Putamen (tissue), 1 donor: ENCODE measurements around the gene RAG1.

Experiments
- DNase-seq: peaks from one replicate; pipeline ENCODE4 v3.0.0-alpha.2; 2016; ENCODE audit warnings: low spot score

The RAG1 gene

DNA sequence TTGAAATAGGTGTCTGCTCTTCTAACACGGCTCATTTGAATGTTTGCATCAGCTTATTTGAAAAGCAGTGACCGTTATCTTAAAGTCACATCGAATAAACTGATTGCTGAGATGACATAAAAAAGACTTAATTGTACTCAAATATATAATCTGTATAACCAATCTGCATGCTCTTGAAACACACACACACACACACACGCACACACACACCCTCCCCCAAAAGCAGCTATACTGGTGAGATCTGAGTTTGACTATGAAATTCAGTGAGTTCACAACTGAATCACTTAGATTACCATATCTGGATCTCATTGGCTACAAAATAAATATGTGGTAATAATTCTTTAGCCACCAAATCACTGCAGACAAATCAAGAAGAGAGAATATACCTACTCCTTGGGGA is 22.7 kb downstream of the RAG1 start:
- DNase-seq: no peak

- DNase-seq: no peak
Measured at GRCh38 chr11:36591433-36591832, 23.6 kb downstream of the RAG1 start.

DNA sequence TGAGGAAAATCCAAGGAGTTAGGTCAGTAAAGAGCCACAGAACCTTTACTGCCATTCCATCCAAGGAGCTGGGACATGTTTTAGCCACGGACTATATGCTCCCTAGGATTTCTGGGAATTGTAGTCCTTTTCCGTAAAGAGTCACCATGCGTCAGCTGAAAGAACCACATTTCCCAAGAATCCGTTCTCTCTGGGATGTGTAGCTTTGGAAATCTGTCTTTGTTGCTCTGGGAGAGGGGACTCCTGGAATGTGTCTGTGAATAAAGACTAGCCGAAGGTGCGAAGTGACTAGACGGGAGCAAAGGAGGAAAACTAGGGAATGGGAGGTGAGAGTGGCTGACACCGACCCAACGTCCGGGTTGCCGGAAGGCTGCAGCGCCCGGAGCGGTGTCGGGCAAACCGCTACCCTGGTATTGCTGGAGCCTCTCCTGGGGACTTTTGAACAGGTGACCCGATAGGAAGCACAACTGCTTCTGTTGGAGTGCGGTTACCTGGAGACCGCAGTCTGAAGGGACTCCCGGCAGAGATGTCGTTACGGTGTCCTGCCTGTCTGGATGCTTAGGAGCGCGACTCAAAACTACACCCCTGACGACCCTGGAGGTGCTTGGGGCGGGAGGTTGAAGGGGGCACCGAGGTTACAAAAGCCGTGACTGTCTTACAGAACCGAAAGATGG is 26.6 kb downstream of the RAG1 start, which contains the start of gene IFTAP:
TSS of gene IFTAP (plus strand) at position 187 of the 674 bp plus-strand sequence. CDS start 15,602 bp downstream, outside the sequence.
- peak; percentile 93 for DNase-seq

- DNase-seq: no peak
Measured at GRCh38 chr11:36596880-36597279, 29.1 kb downstream of the RAG1 start.

DNA sequence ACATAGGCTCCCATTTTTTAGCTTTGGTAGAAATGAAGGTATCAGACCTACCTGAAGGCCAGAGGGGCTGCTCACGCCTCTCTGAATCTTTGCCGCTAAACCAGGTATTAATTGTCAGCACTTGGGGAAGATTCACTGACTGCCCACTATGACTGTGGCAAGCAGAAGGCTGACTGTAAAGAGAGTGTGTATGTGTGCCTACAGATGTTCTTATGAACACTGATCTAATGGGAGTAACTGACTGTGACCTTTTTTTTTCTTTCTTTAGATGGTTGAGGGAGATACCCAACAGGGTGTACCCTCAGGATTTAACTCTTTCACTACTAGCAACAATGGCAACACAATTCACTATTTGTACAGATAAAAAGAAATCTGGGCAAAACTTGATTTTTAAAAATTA is 30.2 kb downstream of the RAG1 start, which contains the start of gene RAG2:
TSS of gene RAG2 (minus strand) at position 186 of the 400 bp plus-strand sequence. CDS start 4,068 bp downstream, outside the sequence.
- no peak for DNase-seq

- no peak for DNase-seq
Measured at GRCh38 chr11:36600180-36600579, 32.4 kb downstream of the RAG1 start.

- no peak for DNase-seq
Measured at GRCh38 chr11:36601155-36601554, 33.3 kb downstream of the RAG1 start.

- no peak for DNase-seq
Measured at GRCh38 chr11:36602135-36602534, 34.3 kb downstream of the RAG1 start.

- no peak for DNase-seq
Measured at GRCh38 chr11:36605221-36606216, 37.7 kb downstream of the RAG1 start.

DNA sequence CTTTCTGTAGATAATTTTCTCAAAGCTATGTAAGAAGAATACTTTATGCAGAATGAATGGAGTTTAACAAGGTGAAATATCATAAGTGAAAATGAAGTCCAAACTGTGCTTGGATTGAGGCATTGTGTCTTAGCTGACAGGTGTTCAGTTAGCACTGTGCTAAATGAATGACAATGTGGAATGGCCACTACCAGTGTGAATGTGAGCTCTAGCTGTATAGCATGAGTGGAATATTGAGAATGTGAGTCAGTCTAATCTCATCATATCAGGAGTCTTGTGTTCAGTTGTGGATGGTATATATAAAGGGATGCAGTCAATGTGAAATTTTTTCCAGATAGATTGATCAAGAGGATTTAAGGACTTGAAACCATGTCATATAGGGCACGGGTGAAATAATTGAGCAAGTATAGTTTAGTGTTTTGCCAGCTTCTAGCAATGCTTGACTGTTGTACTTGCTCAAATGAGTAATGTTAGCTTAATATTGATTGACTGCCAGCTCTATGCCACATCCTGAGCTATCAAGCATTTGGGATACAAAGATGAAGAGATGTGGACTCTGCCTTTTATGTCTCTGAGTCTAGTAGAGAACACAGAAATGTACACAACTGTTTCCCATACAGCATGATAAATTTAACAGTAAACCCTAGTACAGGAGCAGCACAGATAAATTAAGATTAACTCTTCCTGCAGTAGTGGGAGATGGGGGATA is 40.8 kb downstream of the RAG1 start:
- DNase-seq: no peak

DNA sequence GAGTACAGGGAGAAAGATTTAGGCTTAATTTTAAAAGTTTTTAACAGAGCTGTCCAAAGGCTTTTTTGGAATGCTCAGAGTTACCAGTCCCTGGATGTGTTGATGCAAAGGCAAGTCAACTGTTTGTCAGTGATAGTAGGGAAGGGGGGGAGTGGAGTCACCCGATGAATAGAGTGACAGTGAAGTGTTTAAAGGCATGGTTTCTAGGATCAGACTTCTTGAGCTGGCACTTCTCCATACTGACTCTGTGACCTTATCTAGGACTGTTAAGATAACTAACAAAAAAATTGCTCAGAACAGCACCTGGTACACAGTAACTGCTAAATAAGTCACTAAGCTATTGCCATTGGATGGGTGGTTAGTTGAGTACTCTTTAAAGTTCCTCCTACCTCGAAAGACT is 41.6 kb downstream of the RAG1 start:
- no peak for DNase-seq

GRCh38 chr11:36615826-36616225 is 48.0 kb downstream of the RAG1 start:
- no peak for DNase-seq

- no peak for DNase-seq
Measured at GRCh38 chr11:36617543-36618362, 49.9 kb downstream of the RAG1 start.

GRCh38 chr11:36618363-36619047 is 50.7 kb downstream of the RAG1 start:
- DNase-seq: no peak

DNA sequence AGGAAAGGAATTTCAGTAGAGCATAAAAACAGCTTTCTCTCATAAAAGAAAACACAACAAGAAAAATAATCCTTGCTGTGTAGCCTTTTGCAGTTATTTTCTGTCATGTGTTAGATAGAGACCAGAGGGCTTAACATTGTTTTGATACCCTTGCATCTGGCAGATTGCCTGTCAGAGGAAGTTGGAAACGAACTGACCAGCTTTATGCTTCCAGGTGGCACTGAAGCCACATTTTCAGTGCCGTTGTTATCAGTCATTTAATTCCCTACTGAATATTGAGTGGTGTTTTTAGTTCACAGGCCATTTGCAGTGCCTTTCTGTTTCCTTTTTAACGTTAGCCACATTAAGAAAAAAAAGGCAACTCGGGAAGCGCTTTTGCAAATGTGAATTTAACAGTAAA is 51.7 kb downstream of the RAG1 start:
- no peak for DNase-seq

DNA sequence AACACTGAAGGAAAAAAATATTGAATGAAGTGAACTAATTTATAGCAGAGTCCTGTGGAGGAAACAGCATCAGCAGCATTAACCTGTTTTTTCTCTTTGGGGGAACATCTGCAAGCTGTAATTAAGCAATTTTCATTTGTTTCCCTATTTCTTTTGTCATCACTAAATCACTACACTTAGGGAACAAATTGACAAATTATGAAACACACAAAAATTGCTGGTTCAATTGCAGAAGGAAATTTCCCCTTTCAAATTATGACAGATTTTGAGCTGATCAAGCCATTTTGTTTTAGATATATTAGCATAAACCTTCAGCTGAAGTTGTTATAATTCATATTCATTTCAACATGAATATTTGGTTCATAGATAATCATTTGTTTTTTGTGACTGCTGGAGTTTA is 52.4 kb downstream of the RAG1 start:
- no peak for DNase-seq

- DNase-seq: no peak
Measured at GRCh38 chr11:36622431-36623136, 54.8 kb downstream of the RAG1 start.

GRCh38 chr11:36623494-36623893 is 55.7 kb downstream of the RAG1 start:
- DNase-seq: no peak

DNA sequence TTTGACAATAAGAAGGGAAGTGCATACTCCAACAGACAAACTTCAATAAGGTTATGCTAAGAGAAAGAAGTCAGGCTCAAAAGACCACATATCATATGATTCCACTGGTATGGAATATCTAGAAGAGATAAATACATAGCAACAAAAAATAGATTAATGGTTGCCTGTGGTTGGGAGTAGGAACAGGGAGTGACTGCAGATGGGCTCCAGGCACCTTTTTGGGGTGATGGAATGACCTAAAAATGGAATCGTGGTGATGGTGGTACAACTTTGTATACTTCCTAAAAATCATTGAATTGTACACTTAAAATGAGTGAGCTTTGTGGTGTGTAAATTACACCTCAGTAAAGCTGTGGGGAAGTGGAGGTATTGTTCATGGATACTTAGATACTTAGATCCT is 59.2 kb downstream of the RAG1 start:
- DNase-seq: no peak

DNA sequence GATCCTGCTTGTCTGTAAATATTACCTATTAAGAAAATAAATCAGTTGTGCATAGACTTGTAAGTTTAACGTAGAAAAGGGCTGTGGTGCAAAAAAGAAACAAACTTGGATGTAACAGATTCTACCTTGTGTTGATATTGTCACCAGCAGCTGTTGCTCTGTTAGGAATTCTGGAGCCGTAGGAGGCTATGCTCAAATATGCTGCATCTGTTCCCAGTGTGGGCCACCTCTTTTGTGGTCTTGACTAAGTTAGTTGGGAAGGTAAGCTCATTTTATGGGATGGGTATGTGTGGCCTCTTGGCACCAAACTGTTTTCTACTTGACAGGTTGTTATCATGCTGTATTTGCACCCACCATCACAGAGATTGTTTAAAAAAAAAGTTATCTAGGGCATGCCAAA is 59.7 kb downstream of the RAG1 start:
- DNase-seq: no peak
